Measurements from ENCODE around the gene PDGFC.

DNA sequence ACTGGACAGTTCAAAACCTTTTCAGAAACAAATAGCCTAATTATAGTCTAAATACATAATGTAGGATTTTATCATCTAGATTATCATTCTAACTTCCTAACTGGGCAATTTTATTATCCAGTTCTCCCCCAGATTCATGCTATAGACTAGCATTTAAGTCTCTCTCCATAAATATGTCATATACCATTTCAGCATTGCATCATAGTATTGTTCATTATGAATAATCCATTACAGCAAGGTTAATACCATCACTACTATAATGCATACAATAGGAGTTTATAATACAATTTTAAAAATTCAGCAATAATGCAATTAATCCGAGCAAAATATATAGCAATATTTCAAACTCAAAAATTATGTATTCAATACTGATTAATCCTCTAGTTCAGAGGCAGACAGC, 77.4 kb downstream of the PDGFC start:
- no peak for TF ChIP-seq EZH2 (IDR thresholded peaks at IDR 0.05; ENCODE audit: borderline replicate concordance, low read length)
- TF ChIP-seq, protein P1, sequence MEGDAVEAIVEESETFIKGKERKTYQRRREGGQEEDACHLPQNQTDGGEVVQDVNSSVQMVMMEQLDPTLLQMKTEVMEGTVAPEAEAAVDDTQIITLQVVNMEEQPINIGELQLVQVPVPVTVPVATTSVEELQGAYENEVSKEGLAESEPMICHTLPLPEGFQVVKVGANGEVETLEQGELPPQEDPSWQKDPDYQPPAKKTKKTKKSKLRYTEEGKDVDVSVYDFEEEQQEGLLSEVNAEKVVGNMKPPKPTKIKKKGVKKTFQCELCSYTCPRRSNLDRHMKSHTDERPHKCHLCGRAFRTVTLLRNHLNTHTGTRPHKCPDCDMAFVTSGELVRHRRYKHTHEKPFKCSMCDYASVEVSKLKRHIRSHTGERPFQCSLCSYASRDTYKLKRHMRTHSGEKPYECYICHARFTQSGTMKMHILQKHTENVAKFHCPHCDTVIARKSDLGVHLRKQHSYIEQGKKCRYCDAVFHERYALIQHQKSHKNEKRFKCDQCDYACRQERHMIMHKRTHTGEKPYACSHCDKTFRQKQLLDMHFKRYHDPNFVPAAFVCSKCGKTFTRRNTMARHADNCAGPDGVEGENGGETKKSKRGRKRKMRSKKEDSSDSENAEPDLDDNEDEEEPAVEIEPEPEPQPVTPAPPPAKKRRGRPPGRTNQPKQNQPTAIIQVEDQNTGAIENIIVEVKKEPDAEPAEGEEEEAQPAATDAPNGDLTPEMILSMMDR (IDR thresholded peaks at IDR 0.05; ENCODE audit: low read length) = no peak

Data from OCI-LY1 (cell line).